ENCODE measurements around the gene EPHA4.

Gene EPHA4

GRCh38 chr2:221423210-221423804 lies 148.8 kb downstream of the EPHA4 start:
- DNase-seq (ENCODE audit: low read depth): no peak
- no peak for TF ChIP-seq CTCF (conservative IDR thresholded peaks at IDR 0.05; ENCODE audit: low read length)
- H3K4me3 ChIP-seq (ENCODE audit: low read length): no peak overlapping the region

GRCh38 chr2:221422516-221423209 lies 149.4 kb downstream of the EPHA4 start:
- no peak overlapping the region for H3K4me3 ChIP-seq (ENCODE audit: low read length)
- no peak for TF ChIP-seq CTCF (conservative IDR thresholded peaks at IDR 0.05; ENCODE audit: low read length)
- no peak for DNase-seq (ENCODE audit: low read depth)

- no peak for TF ChIP-seq CTCF (conservative IDR thresholded peaks at IDR 0.05; ENCODE audit: low read length)
- H3K4me3 ChIP-seq (ENCODE audit: low read length): no peak overlapping the region
- no peak for DNase-seq (ENCODE audit: low read depth)
These were observed 151.9 kb downstream of the EPHA4 start for GRCh38 chr2:221420245-221420644.

- no peak for TF ChIP-seq CTCF (conservative IDR thresholded peaks at IDR 0.05; ENCODE audit: low read length)
- H3K4me3 ChIP-seq (ENCODE audit: low read length): no peak overlapping the region
- no peak for DNase-seq (ENCODE audit: low read depth)
These were observed 156.3 kb downstream of the EPHA4 start for GRCh38 chr2:221415789-221416188.

GRCh38 chr2:221412978-221413377 lies 159.1 kb downstream of the EPHA4 start:
- no peak for TF ChIP-seq CTCF (conservative IDR thresholded peaks at IDR 0.05; ENCODE audit: low read length)
- DNase-seq (ENCODE audit: low read depth): no peak
- no peak overlapping the region for H3K4me3 ChIP-seq (ENCODE audit: low read length)

GRCh38 chr2:221410487-221410886 lies 161.6 kb downstream of the EPHA4 start:
- TF ChIP-seq CTCF (conservative IDR thresholded peaks at IDR 0.05; ENCODE audit: low read length): no peak
- no peak for DNase-seq (ENCODE audit: low read depth)

GRCh38 chr2:221407765-221408164 lies 164.3 kb downstream of the EPHA4 start:
- DNase-seq (ENCODE audit: low read depth): no peak
- no peak for TF ChIP-seq CTCF (conservative IDR thresholded peaks at IDR 0.05; ENCODE audit: low read length)

More at GRCh38 chr2:221410487-221410886, 161.6 kb downstream of the EPHA4 start:
- no peak overlapping the region for H3K4me3 ChIP-seq (ENCODE audit: low read length)

More at GRCh38 chr2:221407765-221408164, 164.3 kb downstream of the EPHA4 start:
- H3K4me3 ChIP-seq (ENCODE audit: low read length): no peak overlapping the region

Data from AG10803 (cell line).